Measurements from ENCODE around the gene LIF.
"Not testable (repeated sequence)": the region's sequence is repeated elsewhere in the genome, so short reads cannot be mapped to it uniquely, and the experiment has no call there.

Gene LIF

DNA sequence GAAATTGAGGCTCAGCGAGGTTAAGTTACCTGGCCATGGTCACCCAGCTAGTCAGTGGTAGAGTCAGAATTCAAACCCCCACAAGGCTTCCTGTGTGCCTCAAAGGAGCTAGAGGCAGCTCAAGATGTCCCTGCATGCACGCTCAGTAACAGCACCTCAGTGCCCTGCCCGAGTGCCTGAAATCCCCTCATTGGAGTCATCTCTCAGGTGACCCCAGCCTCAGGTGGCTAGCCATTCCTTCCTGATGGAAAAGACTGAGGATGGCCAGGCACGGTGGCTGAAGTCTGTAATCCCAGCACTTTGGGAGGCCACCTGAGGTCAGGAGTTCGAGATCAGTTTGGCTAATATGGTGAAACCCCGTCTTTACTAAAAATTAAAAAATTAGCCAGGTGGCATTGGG, 36.9 kb downstream of the LIF start:
- no peak for DNase-seq (ENCODE audit: low read depth, low spot score)

DNA sequence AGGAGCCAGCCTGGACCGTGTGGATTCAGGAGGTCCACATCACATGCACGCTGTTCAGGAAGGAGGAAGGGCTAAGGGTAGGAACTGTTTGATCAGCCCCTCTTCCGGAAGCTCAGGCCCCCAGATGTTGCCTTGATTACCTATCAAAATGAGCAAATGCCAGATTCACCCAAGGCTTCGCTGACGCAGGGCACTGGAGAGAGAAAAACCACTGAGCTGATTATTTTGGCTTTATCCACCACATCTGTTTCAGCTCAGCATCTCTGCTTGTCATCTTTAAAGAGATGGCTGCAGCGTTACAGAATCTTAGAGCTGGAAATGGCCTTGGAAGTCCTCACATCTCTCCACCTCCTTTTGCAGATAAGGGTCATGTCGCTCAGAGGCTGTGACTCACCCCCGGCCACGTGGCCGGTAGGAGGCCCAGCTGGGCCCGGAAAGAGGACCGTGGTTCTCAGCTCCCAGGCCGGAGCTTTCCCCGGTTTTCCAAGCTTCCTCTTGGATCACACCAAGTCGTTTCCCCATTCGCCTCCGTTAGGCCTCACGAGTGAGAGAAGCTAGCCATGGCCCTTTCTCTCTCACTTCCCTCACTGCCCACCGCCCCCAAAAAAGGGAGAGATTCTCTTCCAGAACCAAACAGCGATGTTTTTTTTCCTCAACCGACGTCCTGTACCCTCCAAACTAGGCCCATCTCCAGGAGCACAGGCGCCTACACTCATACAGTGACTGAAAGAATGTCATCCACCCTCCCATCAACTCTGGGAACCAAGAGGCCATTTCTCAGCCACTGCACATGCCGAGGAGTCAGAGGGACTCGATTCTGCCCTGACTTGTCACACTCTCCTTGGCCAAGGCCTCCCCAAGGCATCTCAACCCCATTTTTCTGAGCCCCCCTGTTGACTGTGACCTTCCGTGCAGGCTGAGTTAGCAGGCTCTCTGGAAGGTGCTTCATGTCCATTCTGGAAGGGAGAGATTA, 37.6 kb downstream of the LIF start:
- no peak for DNase-seq (ENCODE audit: low read depth, low spot score)

DNA sequence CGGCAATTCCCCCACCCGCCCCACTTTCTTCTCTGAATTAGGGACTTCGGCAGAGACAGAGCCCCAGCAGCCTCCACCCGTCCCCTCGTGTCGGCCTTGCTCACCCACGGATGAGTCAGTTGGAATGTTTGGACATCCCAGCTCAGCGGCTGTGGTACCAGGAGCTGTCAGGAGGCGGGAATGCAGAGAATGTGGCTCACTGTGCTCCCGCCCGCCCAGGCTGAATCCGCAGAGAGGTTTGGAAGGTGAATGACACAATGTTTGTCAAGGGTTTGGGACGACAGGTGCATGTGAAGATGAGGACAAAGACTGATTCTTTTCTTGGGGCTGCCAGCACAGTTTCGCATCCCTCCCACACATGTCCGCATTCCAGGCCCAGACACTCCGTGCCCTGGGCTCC, 39.6 kb downstream of the LIF start:
- DNase-seq (ENCODE audit: low read depth, low spot score), result no peak

DNA sequence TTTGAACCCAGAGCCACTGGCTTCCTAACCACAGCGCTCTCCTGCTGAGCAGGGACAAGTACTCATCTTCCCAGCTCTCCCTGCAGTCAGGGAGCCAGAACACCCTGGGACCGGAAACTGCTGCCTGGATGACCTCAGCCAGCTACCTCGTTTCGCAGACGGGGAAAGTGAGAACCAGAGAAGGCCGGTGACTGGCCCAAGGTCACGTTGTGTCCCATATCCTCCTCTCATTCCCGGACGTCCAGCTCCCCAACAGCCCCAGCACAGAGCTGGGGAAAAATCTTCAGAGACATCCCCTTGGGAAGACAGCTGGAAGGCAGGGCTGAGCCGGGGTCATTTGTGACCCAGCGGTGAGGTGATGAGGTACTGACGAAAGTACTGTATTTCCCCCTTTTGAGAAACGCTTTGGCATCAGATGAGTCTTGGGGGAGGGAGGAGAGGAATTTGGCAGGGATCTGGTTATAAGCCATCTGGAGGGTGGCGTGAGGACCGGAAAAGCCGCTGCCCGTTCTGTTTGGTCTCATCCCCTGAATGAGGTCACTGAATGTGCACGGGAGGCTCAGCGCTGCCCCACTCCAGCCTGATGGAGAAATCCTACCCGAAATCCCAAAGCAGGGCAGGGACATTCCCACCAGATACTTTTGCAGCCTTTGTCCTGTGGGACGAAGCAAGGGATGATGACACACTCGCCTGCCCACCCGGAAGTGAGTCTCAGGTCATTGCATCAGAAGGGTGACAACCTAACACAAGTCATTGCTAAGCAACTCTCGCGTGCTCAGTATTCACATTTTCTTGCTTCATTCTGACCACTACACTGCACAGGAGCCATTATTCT, 41.1 kb downstream of the LIF start:
- DNase-seq (ENCODE audit: low read depth, low spot score), result no peak

DNA sequence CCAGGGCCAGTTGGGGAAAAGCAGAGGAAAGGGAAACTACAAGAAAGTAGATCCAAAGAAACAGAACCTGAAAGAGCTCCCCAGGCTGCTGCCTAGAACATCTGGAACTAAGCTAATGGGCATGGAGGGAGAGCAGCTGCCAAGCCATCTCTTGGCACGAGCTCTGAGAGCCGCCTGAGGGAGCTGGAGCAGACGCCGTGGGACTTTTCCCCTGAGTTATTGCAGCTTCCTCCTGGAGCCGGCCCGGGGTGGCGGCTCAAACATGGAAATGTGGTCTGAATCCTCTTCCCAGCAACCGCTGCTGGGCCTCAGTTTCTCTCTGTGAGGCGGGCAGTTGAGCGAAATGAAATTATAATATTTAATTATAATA, 41.8 kb downstream of the LIF start:
- DNase-seq (ENCODE audit: low read depth, low spot score), result no peak

DNA sequence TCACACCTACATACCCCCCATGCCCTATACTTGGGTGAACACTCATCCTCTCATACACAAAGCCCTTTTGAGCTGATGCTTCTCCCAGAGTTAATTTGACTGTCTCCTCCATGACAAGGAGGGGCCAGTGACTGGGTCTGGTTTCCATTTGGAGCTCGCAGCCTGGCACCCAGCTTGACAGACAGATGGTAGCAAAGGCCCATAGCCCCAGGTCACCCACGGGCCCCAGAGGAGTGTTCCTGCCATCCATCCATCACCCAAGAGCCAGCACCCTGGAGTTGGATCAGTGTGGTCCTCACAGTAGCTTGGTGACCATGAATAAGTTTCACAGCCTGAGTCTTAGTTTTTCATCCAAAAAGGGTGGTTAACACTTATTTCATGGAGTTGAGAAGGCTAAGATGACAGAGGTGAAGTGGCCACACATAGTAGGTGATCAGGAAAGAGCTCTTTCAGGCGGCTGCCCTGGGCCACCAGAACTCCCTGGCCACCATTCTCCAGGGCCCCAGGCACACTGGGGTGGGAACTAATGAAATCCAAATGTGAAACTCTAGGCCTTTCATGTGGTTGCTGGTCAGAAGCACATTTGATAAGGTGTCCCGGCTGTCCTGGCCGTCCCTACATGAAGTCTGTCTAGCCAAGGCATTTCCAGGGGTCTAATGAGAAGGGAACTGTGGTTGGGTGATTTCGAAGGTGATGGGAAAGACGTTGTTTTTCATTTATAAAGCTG, 42.4 kb downstream of the LIF start:
- no peak for DNase-seq (ENCODE audit: low read depth, low spot score)

DNA sequence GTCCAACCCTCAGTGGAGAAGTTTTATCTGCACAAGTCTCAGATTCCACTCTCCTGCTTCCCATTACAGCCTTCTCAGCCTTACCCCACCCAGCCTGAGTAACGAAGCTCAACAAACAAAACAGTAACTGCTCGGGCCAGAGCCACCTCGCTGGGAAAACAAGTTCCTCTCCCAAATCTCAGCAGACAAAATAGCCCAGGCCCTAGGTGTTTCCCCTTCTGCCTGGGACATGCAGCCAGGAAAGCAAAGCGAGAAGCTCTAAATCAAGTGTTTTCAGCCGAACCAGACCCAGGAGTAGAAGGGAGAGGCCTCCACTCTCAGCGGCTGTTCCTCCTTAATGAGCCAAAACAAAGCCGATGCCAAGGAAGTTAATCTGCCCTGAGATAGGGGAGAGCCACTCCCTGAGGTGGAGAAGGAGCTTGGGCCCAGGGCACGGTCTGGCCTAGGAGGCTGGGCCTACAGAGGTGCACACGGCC, 44.0 kb downstream of the LIF start:
- no peak for DNase-seq (ENCODE audit: low read depth, low spot score)

DNA sequence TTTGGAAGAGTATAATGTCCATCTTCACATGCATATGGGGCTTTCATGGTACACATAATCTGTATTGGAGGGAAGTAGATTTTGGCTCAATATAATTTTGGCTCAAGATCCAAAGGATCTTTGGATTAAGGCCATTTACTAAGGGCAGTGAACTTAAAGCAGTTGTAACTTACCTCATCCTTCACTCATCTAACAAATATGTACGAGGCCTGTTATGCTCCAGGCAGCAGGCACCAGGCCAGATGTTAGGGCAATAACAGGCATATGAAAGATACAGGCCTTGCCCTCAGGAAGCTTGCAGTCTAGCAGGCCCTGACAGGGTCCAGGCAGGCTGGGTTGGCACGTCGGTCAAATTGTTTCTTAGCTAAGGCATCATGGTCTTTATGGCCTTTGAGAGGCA, 44.6 kb downstream of the LIF start:
- no peak for DNase-seq (ENCODE audit: low read depth, low spot score)

DNA sequence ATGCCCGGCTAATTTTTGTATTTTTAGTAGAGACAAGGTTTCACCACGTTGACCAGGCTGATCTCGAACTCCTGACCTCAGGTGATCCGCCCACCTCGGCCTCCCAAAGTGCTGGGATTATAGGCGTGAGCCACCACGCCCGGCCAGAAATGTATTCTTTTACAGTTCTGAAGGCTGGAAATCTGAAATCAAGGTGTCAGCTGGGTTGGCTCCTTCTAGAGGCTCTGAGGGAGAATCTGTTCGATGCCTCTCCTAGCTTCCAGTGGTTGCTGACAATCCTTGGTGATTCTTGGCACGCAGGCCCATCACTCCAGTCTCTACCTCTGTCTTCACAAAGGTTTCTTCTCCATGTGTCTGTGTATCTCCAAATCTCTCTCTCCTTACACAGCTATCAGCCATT, 45.7 kb downstream of the LIF start:
- not testable (repeated sequence) for DNase-seq (ENCODE audit: low read depth, low spot score)

DNA sequence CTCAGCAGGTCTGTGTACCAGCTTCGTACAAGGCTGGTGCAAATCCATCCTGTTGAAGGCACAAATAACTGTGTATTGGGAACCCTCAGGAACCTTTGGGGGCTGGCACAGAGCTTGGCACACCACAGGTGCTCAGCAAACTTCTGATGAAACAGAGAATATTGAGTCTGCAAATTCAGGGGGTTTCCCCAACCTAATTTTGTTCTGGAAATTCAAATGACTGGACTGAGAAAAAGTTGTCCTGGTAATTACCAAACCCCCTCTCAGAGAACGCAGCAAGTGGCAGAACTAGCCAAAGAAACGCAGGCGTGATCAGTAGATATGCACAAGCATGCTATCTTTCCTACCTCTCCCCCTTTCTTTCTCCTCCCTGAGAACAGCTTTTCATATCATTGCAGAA, 47.6 kb downstream of the LIF start:
- DNase-seq (ENCODE audit: low read depth, low spot score), result no peak

DNA sequence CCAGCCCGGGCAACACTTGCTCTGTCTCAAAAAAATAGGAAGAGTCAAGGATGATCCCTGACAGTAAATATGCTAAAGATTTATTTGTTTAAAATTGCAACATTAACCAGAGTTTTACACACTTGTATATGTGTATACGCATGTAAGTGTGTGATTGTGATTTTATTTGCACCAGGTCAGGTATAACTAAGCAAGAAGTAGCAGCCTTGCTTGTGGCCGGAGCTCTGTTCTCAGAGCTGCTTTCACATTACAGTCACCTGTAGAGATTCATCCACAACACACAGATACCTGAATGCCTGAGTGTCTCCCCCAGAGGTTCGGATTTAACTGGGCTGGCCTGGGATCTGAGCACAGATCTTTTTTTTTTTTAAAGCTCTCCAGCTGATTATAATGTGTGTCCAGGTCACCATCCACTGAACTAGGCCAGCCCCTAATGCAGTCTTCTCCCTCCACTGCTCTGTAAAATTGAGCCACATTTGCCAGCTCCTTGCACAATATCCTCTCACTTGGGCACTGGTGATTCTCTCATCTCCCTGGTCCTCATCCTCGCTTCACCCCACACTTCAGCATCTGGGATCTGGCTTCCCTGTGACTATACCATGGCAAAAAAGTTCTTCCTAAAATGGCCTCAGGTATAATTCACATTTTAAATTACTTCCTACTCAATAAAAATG, 48.3 kb downstream of the LIF start:
- no peak for DNase-seq (ENCODE audit: low read depth, low spot score)

DNA sequence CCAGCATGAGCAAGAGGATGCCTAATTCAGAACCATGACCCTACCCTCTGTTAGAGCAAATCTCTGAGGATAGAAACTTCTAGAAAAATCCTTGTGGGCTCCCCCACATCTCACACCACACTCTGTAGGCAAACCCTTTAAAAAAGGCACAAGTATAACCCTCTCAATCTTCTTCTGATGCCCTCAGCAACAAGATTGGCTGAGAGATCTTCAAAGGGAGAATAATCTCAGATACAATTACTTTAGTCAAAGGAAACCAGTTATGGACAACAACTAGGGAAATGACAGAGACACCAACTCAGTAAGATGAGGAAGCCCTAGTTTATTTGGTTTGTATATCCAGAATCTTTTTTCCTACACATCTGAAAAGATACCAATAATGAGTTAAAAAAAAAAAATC, 49.2 kb downstream of the LIF start:
- no peak for DNase-seq (ENCODE audit: low read depth, low spot score)

DNA sequence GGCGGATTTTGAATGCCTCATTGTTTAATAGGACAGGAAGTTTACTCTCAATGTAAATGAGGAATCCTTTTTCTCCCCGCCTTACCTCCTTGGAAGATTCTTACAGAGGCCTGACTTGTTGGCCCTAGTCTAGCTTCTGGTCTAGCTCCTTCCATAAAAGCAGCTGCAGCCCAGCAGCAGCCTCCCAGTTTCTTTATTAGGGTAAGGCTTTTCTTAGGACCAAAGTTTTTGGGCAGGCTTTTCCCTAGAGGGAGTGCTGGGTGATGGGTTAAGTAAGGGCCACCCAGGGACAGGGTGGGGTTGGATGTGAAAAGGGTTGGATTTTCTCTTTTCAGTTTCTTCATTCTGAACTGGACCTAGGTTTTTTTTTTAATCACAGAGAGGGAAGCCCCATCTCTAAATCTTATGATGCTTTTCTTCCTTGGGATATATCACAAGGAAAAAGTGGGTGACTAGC, 49.7 kb downstream of the LIF start:
- no peak for DNase-seq (ENCODE audit: low read depth, low spot score)

DNA sequence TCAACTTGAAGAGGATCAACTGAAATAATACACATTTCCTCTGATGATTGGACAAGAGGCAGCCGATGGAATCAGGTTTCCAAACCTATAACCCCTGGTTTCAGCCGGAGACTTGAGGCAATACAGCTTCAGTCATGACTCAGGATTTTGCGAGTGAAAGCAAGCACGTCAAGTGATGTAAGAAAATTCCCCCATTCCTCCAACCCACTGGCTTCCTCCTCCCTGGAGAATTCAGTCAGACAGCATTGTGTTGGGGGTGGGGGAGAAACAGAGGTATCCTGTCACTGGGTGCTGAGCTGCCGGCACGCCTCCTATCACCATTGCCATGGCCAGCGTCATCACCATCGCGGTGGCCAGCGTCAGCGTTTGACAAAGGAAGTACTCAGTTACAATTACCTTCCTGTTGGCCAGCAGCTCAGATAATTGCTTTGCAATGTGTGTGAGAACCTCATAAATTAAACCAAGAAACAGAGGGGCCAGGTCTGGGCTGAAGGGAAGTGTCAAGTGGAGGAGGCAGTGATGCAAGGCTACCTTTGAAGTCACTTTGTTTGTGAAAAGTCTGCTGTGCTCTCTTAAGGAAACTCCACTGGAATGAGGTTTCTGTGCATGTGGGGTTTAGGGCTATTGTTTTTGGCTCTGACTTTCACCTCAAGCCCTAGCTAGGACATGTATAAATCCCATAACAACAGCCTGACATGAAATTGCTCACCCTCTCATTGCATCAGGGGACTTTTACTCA, 50.2 kb downstream of the LIF start:
- peak; percentile 95 for DNase-seq (ENCODE audit: low read depth, low spot score)

DNA sequence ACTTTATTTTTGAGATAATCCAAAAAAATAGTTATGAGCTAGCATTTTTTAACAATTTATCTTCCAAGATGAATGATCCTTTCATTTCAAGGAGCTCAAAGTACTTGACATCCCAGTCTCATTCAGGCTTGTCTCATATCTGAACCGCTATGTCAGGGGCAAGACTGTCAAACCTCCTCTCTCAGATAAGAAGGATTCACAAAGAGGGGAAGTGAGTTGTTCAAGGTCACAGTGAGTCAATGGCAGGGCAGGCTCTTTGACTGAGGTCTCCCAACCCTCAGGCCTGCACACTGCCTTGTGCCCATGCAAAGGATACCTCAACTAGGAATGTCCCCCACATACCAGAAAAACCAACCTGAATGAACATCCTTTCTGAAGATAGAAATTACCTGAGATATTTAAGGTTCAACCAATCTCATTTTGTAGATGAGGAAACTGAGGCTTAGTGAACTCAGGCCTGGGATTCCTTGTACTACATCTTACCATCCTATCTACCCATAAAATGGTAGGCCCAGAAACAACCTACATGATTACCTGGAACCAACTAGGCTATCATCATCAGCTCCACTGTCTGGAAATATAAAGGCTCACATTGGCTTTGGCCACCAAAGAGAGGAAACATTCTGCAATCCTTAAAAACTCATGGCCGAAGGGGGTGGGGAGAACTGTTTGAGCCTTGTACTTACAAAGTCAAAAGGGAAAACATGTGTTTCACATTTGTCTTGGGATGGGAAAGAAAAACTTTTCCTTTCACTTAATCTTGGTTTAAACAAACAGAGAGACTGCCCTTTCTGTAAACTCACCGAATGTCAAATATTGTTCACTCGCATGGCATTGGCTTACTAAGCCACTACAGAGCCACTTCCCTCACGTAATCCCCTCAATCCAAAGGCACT, 51.1 kb downstream of the LIF start:
- no peak for DNase-seq (ENCODE audit: low read depth, low spot score)

DNA sequence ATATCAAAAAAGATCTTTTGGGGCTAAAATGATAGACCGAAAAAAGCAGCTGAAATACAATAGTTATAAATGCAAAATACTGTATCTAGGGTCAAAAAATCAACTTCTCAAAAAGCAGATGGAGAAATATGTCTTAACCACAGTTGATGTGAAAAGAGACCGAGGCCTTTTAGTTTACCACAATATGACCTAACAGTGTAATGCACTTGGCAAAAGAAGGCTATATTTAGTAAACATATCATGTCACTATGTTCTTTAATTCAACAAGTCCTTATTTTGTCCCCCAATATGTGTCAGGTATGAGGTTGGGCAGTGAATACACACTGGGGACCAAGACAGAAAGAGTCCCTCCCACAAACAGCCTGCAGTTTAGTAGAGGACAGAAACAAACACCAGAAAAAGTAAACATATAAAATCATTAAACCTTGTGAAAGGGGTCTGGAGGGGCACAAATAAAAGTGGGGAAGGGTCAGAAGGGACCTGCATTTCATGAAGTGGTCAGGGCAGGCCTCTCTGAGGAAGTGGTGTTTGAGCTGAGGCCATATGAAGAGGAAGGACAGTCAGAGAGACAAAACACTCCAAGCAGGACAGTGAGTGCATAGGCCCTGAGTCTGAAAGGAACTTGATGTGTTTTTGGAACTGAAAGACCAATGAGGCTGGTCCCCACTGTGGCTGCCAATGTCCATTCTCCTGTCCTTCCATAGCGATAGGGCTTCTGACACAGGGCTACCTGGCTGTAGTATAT, 53.4 kb downstream of the LIF start:
- DNase-seq (ENCODE audit: low read depth, low spot score), result no peak

DNA sequence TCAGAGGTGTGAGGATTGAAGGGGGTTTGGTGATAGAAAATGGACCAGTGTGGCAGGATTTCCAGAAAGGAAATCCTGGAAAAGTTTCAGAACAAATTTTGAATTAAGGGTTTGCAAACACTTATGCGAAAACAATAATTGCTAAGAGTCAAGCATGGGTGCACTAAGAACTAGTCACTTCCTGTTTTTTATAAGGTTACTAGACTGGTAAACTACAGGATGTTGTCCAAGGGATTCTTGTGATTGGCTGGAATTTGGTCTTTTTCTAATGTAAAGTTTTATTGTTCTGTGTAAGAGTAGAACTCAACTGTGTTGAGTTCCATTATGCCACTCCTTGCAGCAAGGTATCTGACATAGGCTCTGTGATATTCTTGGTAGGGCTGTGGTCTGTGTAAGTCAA, 54.1 kb downstream of the LIF start:
- DNase-seq (ENCODE audit: low read depth, low spot score), result no peak

DNA sequence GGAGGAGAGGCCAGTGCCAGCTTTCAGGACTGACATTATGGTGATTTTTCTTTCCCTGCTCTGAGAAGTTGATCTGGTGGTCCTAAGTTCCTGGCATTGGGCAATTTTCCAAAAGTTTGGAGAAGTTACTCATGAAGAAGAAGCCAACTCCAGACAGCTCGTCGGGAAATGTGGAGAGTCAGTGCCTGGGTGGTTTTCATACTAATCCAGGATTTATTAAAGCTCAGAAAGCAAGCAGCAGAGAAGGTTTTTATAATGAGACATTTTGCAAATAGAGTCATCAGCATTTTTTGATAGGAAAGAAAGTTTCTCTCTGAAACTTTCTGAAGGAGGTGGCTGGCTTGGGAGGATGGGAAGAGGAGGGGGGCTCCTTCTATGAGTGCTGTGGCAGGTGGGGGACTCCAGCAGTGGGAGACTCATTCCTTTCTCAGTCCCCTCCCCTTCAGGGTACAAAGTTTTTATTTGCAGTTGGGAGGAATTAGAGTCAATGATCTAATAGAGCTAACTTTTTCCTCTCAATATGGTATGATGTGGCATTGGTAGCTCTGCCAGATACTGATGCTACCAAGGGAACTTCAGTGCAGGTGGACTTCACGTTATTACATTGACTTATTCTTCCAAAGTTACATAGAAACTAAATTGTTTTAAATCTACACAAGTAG, 55.4 kb downstream of the LIF start:
- DNase-seq (ENCODE audit: low read depth, low spot score), result no peak

Data from smooth muscle cell of the brain vasculature (primary cell).